ENCODE measurements around the gene HIRA. TPM values are rescaled to one million over a fixed set of nuclear protein-coding genes. Genes with fewer than 3 reads are reported as not detected.

Gene HIRA
- polyA plus RNA-seq, 3 donors: 1.8 to 20.7 (median 2.6) TPM

DNA sequence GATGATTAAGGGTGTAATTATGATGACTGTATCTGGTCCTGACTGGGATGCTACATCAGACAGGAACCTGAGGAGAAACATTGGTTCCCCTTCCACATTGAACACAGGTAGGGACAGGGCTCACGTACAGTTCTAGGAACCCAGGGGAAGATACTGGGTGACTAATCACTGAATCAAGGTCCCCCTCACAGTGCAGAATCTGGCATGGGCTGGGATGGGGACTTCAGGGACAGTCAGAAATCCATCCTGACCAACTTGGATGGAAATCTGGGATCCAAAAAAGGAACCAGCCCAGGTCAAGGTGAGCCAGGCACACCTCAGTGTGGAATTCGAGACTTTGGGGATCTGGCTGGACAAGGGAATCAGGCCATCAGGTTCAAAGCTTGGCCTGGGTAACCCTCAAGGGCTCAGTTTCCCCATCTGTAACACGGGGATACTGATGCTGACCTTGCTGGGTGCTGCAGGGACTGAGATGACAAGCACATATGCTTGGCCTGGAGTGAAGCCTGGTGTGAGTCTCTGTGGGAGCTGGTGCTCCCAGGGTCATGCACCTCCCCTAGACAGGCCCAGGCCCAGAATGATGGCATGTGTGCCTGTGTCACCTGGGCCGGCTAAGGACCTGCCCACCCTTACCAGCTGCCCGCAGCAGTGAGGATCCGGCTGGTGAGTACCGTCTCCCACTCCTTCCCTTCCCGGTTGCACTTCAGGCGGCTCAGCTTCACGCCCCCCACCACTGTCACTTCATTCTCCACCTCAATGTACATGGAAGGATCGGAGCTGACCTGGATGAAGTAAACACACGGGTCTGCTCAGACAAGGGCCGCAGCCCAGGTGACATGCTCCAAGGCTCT lies 72.6 kb downstream of the HIRA start:
- no peak for DNase-seq
- H3K79me2 ChIP-seq (ENCODE audit: insufficient read depth, low read length): no peaks in the 10 kb centered on the region
- Mint-ChIP-seq H3K9me3 (no peaks in the 10 kb centered on the region), H3K4me3 (no peak overlapping the region), H3K27me3 (ENCODE audit: low read depth in 3 of 3) (peaks cover 0 to 4% (median 1%) of the 10 kb centered on the region in 3 donors), H3K27ac (peak overlapping the region in 2 of 7 donors; percentile 4 to 21), H3K36me3 (peaks cover 85 to 92% of the 10 kb centered on the region in 2 donors), H3K4me1 (peaks cover 3% of the 10 kb centered on the region)
- no peak overlapping the region for H2AFZ ChIP-seq (ENCODE audit: insufficient read depth, low read depth, low read length, poor library complexity, severe bottlenecking)
- intact Hi-C loops (cut with micrococcal nuclease): no loop called here
- no peaks in the 10 kb centered on the region for H3K9me3 ChIP-seq (replicated peaks in 1 of 2; ENCODE audit: control insufficient read depth in 1 of 2, insufficient read depth in 1 of 2, low read length in 2 of 2)
- H3K4me1 ChIP-seq (ENCODE audit: control insufficient read depth in 1 of 2, insufficient read depth in 2 of 2, low read length in 2 of 2): no peaks in the 10 kb centered on the region
- no peak overlapping the region for H3K27ac ChIP-seq (ENCODE audit: low read depth in 1 of 2, low read length in 2 of 2)
- H3K4me2 ChIP-seq (replicated peaks; ENCODE audit: extremely low read depth, low read length, poor library complexity, severe bottlenecking): no peak overlapping the region
- H3K9ac ChIP-seq (ENCODE audit: insufficient read depth, low read length, poor library complexity, severe bottlenecking): no peak overlapping the region
- no peaks in the 10 kb centered on the region for H3K27me3 ChIP-seq (ENCODE audit: control insufficient read depth in 2 of 2, insufficient read depth in 2 of 2, low read length in 2 of 2)
- TF ChIP-seq, protein P1, sequence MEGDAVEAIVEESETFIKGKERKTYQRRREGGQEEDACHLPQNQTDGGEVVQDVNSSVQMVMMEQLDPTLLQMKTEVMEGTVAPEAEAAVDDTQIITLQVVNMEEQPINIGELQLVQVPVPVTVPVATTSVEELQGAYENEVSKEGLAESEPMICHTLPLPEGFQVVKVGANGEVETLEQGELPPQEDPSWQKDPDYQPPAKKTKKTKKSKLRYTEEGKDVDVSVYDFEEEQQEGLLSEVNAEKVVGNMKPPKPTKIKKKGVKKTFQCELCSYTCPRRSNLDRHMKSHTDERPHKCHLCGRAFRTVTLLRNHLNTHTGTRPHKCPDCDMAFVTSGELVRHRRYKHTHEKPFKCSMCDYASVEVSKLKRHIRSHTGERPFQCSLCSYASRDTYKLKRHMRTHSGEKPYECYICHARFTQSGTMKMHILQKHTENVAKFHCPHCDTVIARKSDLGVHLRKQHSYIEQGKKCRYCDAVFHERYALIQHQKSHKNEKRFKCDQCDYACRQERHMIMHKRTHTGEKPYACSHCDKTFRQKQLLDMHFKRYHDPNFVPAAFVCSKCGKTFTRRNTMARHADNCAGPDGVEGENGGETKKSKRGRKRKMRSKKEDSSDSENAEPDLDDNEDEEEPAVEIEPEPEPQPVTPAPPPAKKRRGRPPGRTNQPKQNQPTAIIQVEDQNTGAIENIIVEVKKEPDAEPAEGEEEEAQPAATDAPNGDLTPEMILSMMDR (IDR thresholded peaks at IDR 0.05): no peak
- WGBS (ENCODE audit: insufficient coverage): over 99% methylated on average over 13 of the region's 13 CpGs
- H4K20me1 ChIP-seq (ENCODE audit: insufficient read depth, low read length): no peaks in the 10 kb centered on the region
- peaks cover 91 to 99% of the 10 kb centered on the region in 2 donors for H3K36me3 ChIP-seq (replicated peaks in 1 of 2; ENCODE audit: control insufficient read depth in 1 of 2, insufficient read depth in 2 of 2, low read length in 2 of 2)
- H3K4me3 ChIP-seq (replicated peaks in 1 of 3; ENCODE audit: low read depth in 2 of 3, low read length in 3 of 3): no peak overlapping the region

DNA sequence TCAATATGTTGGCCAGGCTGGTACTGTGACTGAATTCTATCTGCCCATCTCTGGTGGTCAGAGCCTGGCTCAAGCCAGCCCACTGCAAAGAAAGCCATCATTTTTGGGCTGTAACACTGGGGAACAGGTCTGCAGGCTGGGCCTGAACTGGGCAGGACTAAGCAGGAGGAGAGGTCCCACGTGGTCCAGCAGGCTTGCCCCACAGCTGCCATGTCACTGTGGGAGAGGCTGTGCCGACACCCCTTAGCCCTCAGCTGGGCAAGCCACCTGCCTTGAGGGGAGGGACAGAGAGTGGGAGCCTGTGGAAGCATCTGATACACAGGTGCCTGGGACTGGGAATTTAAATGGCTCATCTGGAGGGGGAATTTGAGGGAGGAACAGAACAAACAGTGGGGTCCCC lies 73.3 kb downstream of the HIRA start:
- Histone ChIP-seq H4K20me1 (ENCODE audit: insufficient read depth, low read length) (no peaks in the 10 kb centered on the region), H3K79me2 (ENCODE audit: insufficient read depth, low read length) (no peaks in the 10 kb centered on the region), H3K4me3 (replicated peaks in 1 of 3; ENCODE audit: low read depth in 2 of 3, low read length in 3 of 3) (no peak overlapping the region), H3K36me3 (replicated peaks in 1 of 2; ENCODE audit: control insufficient read depth in 1 of 2, insufficient read depth in 2 of 2, low read length in 2 of 2) (peaks cover 91 to 99% of the 10 kb centered on the region in 2 donors), H3K27ac (ENCODE audit: low read depth in 1 of 2, low read length in 2 of 2) (no peak overlapping the region), H2AFZ (ENCODE audit: insufficient read depth, low read depth, low read length, poor library complexity, severe bottlenecking) (no peak overlapping the region), H3K9me3 (replicated peaks in 1 of 2; ENCODE audit: control insufficient read depth in 1 of 2, insufficient read depth in 1 of 2, low read length in 2 of 2) (no peaks in the 10 kb centered on the region), H3K4me1 (ENCODE audit: control insufficient read depth in 1 of 2, insufficient read depth in 2 of 2, low read length in 2 of 2) (no peaks in the 10 kb centered on the region), H3K27me3 (ENCODE audit: control insufficient read depth in 2 of 2, insufficient read depth in 2 of 2, low read length in 2 of 2) (no peaks in the 10 kb centered on the region), H3K9ac (ENCODE audit: insufficient read depth, low read length, poor library complexity, severe bottlenecking) (no peak overlapping the region), H3K4me2 (replicated peaks; ENCODE audit: extremely low read depth, low read length, poor library complexity, severe bottlenecking) (no peak overlapping the region)
- Mint-ChIP-seq H3K27me3 (ENCODE audit: low read depth in 3 of 3) (peaks cover 0 to 4% (median 1%) of the 10 kb centered on the region in 3 donors), H3K9me3 (no peaks in the 10 kb centered on the region), H3K36me3 (peaks cover 87 to 92% of the 10 kb centered on the region in 2 donors), H3K27ac (peak overlapping the region in 1 of 7 donors; percentile 37), H3K4me3 (no peak overlapping the region), H3K4me1 (peaks cover 3% of the 10 kb centered on the region)
- no peak for DNase-seq
- intact Hi-C loops (cut with micrococcal nuclease): no loop called here
- TF ChIP-seq, protein P1 (IDR thresholded peaks at IDR 0.05): no peak
- 100% methylated on average over 1 of the region's 2 CpGs for WGBS (ENCODE audit: insufficient coverage)
